ENCODE measurements around the gene DENND1A. TPM values are rescaled to one million over a fixed set of nuclear protein-coding genes. Genes with fewer than 3 reads are reported as not detected.
A peak's percentile ranks its signal among the peaks of the same experiment; 100 is the strongest.
"Not testable (repeated sequence)": the region's sequence is repeated elsewhere in the genome, so short reads cannot be mapped to it uniquely, and the experiment has no call there.

DENND1A gene
- total RNA-seq = 21.8 and 25.2 TPM in 2 replicates

GRCh38 chr9:123929870-123930831 lies at the start of gene DENND1A:
Gene DENND1A (minus strand): TSS chr9:123930126. CDS start chr9:123929905, 221 bp downstream.
- Mint-ChIP-seq H3K27me3 (no peaks in the 10 kb centered on the region), H3K4me1 (peaks cover 38% of the 10 kb centered on the region), H3K36me3 (ENCODE audit: low read depth) (peaks cover 4% of the 10 kb centered on the region), H3K9me3 (no peaks in the 10 kb centered on the region), H3K4me3 (peak within 1 kb of the TSS; percentile 85), H3K27ac (peak within 1 kb of the TSS; percentile 57)
- POLR2A ChIA-PET = no interaction called here
- TF ChIP-seq, protein P1, sequence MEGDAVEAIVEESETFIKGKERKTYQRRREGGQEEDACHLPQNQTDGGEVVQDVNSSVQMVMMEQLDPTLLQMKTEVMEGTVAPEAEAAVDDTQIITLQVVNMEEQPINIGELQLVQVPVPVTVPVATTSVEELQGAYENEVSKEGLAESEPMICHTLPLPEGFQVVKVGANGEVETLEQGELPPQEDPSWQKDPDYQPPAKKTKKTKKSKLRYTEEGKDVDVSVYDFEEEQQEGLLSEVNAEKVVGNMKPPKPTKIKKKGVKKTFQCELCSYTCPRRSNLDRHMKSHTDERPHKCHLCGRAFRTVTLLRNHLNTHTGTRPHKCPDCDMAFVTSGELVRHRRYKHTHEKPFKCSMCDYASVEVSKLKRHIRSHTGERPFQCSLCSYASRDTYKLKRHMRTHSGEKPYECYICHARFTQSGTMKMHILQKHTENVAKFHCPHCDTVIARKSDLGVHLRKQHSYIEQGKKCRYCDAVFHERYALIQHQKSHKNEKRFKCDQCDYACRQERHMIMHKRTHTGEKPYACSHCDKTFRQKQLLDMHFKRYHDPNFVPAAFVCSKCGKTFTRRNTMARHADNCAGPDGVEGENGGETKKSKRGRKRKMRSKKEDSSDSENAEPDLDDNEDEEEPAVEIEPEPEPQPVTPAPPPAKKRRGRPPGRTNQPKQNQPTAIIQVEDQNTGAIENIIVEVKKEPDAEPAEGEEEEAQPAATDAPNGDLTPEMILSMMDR (IDR thresholded peaks at IDR 0.05) = no peak
- DNase-seq (peak; percentile 86), ATAC-seq (ENCODE audit: low read depth) (peak; percentile 92)
- intact Hi-C loops (cut with micrococcal nuclease) = loop anchor here (1.0 to 10.0 kb wide), 6 partner anchors 69 to 1773 kb away; partner anchors contain the start of genes MORN5, NDUFA8 and PSMB7
- CTCF ChIA-PET = no interaction called here

- POLR2A ChIA-PET = no interaction called here
- Mint-ChIP-seq H3K27me3 (peaks cover 12% of the 10 kb centered on the region), H3K36me3 (ENCODE audit: low read depth) (peaks cover 1% of the 10 kb centered on the region), H3K4me1 (no peaks in the 10 kb centered on the region), H3K27ac (no peak overlapping the region), H3K9me3 (peaks cover 9% of the 10 kb centered on the region), H3K4me3 (no peak overlapping the region)
- TF ChIP-seq, protein P1 (IDR thresholded peaks at IDR 0.05) = no peak
- ATAC-seq (ENCODE audit: low read depth) = no peak
- DNase-seq = no peak
- CTCF ChIA-PET = no interaction called here
- intact Hi-C loops (cut with micrococcal nuclease) = no loop called here
Observed at GRCh38 chr9:123978981-123979380, 49.1 kb upstream of the DENND1A start.

- ATAC-seq (ENCODE audit: low read depth); H3K27ac Mint-ChIP-seq; H3K4me1 Mint-ChIP-seq; H3K36me3 Mint-ChIP-seq (ENCODE audit: low read depth); DNase-seq; CTCF ChIA-PET; H3K4me3 Mint-ChIP-seq; POLR2A ChIA-PET; intact Hi-C loops (cut with micrococcal nuclease); H3K9me3 Mint-ChIP-seq: not testable (repeated sequence)
- H3K27me3 Mint-ChIP-seq = peaks cover 12% of the 10 kb centered on the region
Observed at GRCh38 chr9:123976579-123976978, 46.7 kb upstream of the DENND1A start.

- no peak for DNase-seq
- POLR2A ChIA-PET = no interaction called here
- TF ChIP-seq, protein P1 (IDR thresholded peaks at IDR 0.05) = no peak
- ATAC-seq (ENCODE audit: low read depth) = no peak
- Mint-ChIP-seq H3K4me3 (no peak overlapping the region), H3K27ac (no peak overlapping the region), H3K27me3 (peaks cover 8% of the 10 kb centered on the region), H3K4me1 (no peaks in the 10 kb centered on the region), H3K9me3 (peaks cover 9% of the 10 kb centered on the region), H3K36me3 (ENCODE audit: low read depth) (peaks cover 1% of the 10 kb centered on the region)
- CTCF ChIA-PET = no interaction called here
- intact Hi-C loops (cut with micrococcal nuclease) = no loop called here
Observed at GRCh38 chr9:123975871-123976270, 45.9 kb upstream of the DENND1A start.

DNA sequence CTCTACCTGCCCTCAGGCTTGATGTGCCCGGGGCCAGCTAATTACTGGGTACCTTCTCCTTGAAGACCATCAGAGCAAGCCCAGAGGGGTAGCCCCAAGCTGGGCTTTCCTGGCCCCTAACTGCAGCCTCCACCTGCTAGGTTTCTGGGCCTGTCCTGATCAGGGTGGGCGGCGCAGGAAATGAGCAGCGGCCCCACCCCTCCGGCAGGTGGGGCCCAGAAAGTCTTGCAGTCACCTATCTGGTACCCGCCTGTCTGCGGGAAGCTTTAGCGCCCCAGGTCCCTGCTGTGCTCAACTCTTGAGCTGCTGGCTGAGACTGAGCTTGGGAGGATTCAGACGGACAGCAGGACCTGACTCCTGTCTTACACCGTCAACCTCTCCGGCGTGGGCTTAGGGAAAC lies 44.5 kb upstream of the DENND1A start:
- H3K4me3 Mint-ChIP-seq = no peak overlapping the region
- H3K27me3 Mint-ChIP-seq = peaks cover 6% of the 10 kb centered on the region
- no peak overlapping the region for H3K27ac Mint-ChIP-seq
- H3K36me3 Mint-ChIP-seq (ENCODE audit: low read depth) = peaks cover 1% of the 10 kb centered on the region
- POLR2A ChIA-PET = no interaction called here
- peaks cover 6% of the 10 kb centered on the region for H3K9me3 Mint-ChIP-seq
- TF ChIP-seq, protein P1 (IDR thresholded peaks at IDR 0.05) = no peak
- no peaks in the 10 kb centered on the region for H3K4me1 Mint-ChIP-seq
- no peak for DNase-seq
- no peak for ATAC-seq (ENCODE audit: low read depth)
- intact Hi-C loops (cut with micrococcal nuclease) = no loop called here
- CTCF ChIA-PET = no interaction called here

Measured in activated B cell treated with CpG ODN at 0.5 μM for 24 hours (primary cell).